ENCODE results near the gene SYNC. TPM values are rescaled to one million over a fixed set of nuclear protein-coding genes. Genes with fewer than 3 reads are reported as not detected.

The SYNC gene
- total and polyA plus RNA-seq, 2 experiments from 2014 or later, result not detected

DNA sequence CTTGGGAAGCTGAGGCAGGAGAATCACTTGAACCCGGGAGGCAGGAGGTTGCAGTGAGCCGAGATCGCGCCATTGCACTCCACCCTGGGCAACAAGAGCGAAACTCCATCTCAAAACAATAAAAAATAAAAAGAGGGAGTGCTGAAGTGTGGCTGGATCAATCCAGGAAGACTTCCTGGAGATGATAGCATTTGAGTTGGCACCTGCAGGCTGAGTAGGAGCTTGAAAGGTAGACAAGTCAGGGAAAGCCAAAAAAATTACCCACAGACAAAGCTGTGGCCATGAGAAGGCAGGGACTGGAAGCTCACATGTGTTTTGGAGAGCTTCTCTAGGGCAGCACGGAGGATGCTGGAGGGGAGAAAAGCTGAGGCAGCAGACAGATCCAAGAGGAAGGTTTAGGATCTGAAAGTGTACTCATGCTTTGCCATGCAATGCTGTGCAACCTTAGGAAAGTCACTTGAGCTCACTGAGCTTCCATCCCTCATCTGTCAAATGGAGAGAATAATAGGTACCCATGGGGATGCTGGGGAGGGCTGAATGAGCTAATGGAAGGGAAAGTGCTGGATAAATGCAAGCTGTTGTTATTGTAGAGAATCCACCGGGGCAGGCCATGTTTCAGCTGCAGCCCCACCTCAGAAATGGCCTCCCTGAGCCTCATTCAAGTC is 26.0 kb upstream of the SYNC start (continued):
- TF ChIP-seq, protein P1, sequence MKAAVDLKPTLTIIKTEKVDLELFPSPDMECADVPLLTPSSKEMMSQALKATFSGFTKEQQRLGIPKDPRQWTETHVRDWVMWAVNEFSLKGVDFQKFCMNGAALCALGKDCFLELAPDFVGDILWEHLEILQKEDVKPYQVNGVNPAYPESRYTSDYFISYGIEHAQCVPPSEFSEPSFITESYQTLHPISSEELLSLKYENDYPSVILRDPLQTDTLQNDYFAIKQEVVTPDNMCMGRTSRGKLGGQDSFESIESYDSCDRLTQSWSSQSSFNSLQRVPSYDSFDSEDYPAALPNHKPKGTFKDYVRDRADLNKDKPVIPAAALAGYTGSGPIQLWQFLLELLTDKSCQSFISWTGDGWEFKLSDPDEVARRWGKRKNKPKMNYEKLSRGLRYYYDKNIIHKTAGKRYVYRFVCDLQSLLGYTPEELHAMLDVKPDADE (IDR thresholded peaks at IDR 0.05), result no peak
- no peak for TF ChIP-seq EZH2 (IDR thresholded peaks at IDR 0.05; ENCODE audit: low read depth, unreplicated experiment)
- TF ChIP-seq, protein P2, sequence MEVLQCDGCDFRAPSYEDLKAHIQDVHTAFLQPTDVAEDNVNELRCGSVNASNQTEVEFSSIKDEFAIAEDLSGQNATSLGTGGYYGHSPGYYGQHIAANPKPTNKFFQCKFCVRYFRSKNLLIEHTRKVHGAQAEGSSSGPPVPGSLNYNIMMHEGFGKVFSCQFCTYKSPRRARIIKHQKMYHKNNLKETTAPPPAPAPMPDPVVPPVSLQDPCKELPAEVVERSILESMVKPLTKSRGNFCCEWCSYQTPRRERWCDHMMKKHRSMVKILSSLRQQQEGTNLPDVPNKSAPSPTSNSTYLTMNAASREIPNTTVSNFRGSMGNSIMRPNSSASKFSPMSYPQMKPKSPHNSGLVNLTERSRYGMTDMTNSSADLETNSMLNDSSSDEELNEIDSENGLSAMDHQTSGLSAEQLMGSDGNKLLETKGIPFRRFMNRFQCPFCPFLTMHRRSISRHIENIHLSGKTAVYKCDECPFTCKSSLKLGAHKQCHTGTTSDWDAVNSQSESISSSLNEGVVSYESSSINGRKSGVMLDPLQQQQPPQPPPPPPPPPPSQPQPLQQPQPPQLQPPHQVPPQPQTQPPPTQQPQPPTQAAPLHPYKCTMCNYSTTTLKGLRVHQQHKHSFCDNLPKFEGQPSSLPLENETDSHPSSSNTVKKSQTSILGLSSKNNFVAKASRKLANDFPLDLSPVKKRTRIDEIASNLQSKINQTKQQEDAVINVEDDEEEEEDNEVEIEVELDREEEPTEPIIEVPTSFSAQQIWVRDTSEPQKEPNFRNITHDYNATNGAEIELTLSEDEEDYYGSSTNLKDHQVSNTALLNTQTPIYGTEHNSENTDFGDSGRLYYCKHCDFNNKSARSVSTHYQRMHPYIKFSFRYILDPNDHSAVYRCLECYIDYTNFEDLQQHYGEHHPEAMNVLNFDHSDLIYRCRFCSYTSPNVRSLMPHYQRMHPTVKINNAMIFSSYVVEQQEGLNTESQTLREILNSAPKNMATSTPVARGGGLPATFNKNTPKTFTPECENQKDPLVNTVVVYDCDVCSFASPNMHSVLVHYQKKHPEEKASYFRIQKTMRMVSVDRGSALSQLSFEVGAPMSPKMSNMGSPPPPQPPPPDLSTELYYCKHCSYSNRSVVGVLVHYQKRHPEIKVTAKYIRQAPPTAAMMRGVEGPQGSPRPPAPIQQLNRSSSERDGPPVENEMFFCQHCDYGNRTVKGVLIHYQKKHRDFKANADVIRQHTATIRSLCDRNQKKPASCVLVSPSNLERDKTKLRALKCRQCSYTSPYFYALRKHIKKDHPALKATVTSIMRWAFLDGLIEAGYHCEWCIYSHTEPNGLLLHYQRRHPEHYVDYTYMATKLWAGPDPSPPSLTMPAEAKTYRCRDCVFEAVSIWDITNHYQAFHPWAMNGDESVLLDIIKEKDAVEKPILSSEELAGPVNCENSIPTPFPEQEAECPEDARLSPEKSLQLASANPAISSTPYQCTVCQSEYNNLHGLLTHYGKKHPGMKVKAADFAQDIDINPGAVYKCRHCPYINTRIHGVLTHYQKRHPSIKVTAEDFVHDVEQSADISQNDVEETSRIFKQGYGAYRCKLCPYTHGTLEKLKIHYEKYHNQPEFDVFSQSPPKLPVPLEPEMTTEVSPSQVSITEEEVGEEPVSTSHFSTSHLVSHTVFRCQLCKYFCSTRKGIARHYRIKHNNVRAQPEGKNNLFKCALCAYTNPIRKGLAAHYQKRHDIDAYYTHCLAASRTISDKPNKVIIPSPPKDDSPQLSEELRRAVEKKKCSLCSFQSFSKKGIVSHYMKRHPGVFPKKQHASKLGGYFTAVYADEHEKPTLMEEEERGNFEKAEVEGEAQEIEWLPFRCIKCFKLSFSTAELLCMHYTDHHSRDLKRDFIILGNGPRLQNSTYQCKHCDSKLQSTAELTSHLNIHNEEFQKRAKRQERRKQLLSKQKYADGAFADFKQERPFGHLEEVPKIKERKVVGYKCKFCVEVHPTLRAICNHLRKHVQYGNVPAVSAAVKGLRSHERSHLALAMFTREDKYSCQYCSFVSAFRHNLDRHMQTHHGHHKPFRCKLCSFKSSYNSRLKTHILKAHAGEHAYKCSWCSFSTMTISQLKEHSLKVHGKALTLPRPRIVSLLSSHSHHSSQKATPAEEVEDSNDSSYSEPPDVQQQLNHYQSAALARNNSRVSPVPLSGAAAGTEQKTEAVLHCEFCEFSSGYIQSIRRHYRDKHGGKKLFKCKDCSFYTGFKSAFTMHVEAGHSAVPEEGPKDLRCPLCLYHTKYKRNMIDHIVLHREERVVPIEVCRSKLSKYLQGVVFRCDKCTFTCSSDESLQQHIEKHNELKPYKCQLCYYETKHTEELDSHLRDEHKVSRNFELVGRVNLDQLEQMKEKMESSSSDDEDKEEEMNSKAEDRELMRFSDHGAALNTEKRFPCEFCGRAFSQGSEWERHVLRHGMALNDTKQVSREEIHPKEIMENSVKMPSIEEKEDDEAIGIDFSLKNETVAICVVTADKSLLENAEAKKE (CRISPR knock-in tag; IDR thresholded peaks at IDR 0.05), result no peak

DNA sequence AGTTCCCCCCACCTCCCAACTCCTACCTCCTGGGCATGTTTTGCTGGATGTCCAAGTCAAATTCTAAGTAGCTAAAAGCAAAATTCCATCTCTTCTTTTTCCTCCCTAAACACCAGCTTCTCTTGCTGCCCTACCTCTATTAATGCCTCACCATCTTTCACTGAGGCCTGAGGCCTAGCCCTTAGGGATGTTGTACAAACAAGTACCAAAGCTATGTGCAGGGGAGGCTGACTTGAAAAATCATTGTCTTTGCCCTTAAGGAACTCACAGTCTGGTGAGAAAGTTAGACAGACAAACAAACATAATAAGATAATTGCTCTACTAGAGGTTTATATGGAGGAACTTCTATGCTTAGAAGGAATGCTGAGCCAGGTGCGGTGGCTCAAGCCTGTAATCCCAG is 25.3 kb upstream of the SYNC start:
- Histone ChIP-seq H2AFZ (no peak overlapping the region; the same call in 1 of the 2 replicates), H4K20me1 (replicated peaks; ENCODE audit: insufficient read depth) (no peaks in the 10 kb centered on the region), H3K36me3 (ENCODE audit: insufficient read depth) (no peaks in the 10 kb centered on the region), H3K4me2 (no peak overlapping the region), H3F3A (replicated peaks; ENCODE audit: low read depth) (0 out of 2 replicates have a peak, but pooled peaks cover 4% of the 10 kb centered on the region), H3K4me3 (no peak overlapping the region), H3K27me3 (ENCODE audit: insufficient read depth) (no peaks in the 10 kb centered on the region), H3K27ac (ENCODE audit: low read depth) (no peak overlapping the region), H3K9me2 (ENCODE audit: insufficient read depth) (no peaks in the 10 kb centered on the region; the same call in 1 of the 2 replicates), H3K4me1 (ENCODE audit: insufficient read depth) (peaks cover 13% of the 10 kb centered on the region; the same call in 1 of the 2 replicates), H3K79me2 (replicated peaks; ENCODE audit: insufficient read depth) (no peaks in the 10 kb centered on the region)
- Mint-ChIP-seq H3K4me3 (no peak overlapping the region), H3K27me3 (ENCODE audit: insufficient read depth, low read depth, poor library complexity) (peaks cover 12% of the 10 kb centered on the region), H3K27ac (no peak overlapping the region), H3K9me3 (no peaks in the 10 kb centered on the region), H3K36me3 (ENCODE audit: low read depth) (no peaks in the 10 kb centered on the region), H3K4me1 (peaks cover 21% of the 10 kb centered on the region)
- no peak for DNase-seq (ENCODE audit: low spot score)
- ATAC-seq, result no peak
- TF ChIP-seq, protein P1 (IDR thresholded peaks at IDR 0.05), result no peak
- TF ChIP-seq STAT1 (IDR thresholded peaks at IDR 0.05; ENCODE audit: unreplicated experiment) (no peak), ZNF114 (CRISPR knock-in tag; IDR thresholded peaks at IDR 0.05) (no peak), JUNB (IDR thresholded peaks at IDR 0.05; ENCODE audit: unreplicated experiment) (no peak), ZNF331 (CRISPR knock-in tag; IDR thresholded peaks at IDR 0.05; ENCODE audit: low read depth) (no peak), NANOG (IDR thresholded peaks at IDR 0.05; ENCODE audit: borderline replicate concordance) (no peak)
- TF ChIP-seq, protein P3, sequence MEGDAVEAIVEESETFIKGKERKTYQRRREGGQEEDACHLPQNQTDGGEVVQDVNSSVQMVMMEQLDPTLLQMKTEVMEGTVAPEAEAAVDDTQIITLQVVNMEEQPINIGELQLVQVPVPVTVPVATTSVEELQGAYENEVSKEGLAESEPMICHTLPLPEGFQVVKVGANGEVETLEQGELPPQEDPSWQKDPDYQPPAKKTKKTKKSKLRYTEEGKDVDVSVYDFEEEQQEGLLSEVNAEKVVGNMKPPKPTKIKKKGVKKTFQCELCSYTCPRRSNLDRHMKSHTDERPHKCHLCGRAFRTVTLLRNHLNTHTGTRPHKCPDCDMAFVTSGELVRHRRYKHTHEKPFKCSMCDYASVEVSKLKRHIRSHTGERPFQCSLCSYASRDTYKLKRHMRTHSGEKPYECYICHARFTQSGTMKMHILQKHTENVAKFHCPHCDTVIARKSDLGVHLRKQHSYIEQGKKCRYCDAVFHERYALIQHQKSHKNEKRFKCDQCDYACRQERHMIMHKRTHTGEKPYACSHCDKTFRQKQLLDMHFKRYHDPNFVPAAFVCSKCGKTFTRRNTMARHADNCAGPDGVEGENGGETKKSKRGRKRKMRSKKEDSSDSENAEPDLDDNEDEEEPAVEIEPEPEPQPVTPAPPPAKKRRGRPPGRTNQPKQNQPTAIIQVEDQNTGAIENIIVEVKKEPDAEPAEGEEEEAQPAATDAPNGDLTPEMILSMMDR (conservative IDR thresholded peaks at IDR 0.05; ENCODE audit: low read depth in 2 of 2), result no peak
- TF ChIP-seq, protein P4, sequence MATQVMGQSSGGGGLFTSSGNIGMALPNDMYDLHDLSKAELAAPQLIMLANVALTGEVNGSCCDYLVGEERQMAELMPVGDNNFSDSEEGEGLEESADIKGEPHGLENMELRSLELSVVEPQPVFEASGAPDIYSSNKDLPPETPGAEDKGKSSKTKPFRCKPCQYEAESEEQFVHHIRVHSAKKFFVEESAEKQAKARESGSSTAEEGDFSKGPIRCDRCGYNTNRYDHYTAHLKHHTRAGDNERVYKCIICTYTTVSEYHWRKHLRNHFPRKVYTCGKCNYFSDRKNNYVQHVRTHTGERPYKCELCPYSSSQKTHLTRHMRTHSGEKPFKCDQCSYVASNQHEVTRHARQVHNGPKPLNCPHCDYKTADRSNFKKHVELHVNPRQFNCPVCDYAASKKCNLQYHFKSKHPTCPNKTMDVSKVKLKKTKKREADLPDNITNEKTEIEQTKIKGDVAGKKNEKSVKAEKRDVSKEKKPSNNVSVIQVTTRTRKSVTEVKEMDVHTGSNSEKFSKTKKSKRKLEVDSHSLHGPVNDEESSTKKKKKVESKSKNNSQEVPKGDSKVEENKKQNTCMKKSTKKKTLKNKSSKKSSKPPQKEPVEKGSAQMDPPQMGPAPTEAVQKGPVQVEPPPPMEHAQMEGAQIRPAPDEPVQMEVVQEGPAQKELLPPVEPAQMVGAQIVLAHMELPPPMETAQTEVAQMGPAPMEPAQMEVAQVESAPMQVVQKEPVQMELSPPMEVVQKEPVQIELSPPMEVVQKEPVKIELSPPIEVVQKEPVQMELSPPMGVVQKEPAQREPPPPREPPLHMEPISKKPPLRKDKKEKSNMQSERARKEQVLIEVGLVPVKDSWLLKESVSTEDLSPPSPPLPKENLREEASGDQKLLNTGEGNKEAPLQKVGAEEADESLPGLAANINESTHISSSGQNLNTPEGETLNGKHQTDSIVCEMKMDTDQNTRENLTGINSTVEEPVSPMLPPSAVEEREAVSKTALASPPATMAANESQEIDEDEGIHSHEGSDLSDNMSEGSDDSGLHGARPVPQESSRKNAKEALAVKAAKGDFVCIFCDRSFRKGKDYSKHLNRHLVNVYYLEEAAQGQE (IDR thresholded peaks at IDR 0.05; ENCODE audit: unreplicated experiment), result no peak
